ENCODE measurements around the gene PAPOLG. TPM values are rescaled to one million over a fixed set of nuclear protein-coding genes. Genes with fewer than 3 reads are reported as not detected.

The PAPOLG gene
- total and polyA plus RNA-seq, 2 of the 4 experiments (the other 2 are of a cell fraction): 3.5 to 12.4 TPM

DNA sequence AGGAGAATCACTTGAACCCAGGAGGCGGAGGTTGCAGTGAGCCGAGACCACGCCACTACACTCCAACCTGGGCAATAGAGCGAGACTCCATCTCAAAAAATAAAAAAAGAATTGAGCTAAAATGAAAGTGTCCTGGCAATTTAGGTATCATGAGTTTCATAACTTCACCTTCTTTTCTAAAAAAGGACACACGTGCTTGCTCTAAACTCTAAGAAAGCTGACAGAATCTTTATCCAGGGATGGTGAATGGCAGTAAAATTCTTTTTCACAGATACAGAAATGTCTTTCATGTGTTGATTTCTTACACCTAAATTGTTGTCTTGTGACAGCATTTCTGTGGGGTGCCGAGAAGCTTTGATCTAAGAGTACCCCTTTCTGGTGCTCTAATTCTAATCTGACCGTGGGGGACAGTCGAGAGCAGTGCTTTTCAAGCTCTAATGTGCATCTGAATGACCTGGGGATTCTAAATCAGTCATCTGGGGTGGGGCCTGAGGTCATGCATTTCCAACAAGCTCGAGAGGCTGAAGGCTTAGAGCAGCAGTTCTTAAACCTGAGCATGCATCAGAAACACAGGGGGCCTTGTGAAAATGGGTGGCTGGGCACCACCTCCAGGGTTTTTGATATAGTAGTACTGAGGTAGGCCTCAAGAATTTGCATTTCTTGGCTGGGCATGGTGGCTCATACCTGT, 83.2 kb downstream of the PAPOLG start:
- ATAC-seq (ENCODE audit: low read depth) (no peak), DNase-seq (no peak)
- no peaks in the 10 kb centered on the region for H3K9me1 ChIP-seq (ENCODE audit: insufficient read depth, low read length)
- CTCF ChIA-PET: interaction anchor here (1.6 kb wide), 1 partner anchor 9 kb away, joined by 3 read pairs; no protein-coding TSS in a partner anchor
- WGBS, 2 experiments (ENCODE audit: extremely low coverage in 2 of 2, insufficient read length in 1 of 2): 27% methylated on average over 2 of the region's 9 CpGs; no CpG with 5 or more reads in 1 of the 2 experiments
- H3K27me3 ChIP-seq (ENCODE audit: control insufficient read depth, insufficient read depth, low read length): peaks cover 19% of the 10 kb centered on the region
- no peak overlapping the region for H2BK20ac ChIP-seq (ENCODE audit: low read depth, low read length)
- intact Hi-C loops (cut with micrococcal nuclease) (no loop called here), dilution Hi-C loops (cut with HindIII; ENCODE audit: low sequenced_read_pairs, unreplicated experiment) (no loop called here), in situ Hi-C loops (cut with MboI; ENCODE audit: low sequenced_read_pairs) (no loop called here)
- H4K5ac ChIP-seq (ENCODE audit: low read depth, low read length): no peak overlapping the region
- H2AK9ac ChIP-seq (replicated peaks; ENCODE audit: low read depth, low read length, poor library complexity): no peak overlapping the region
- no peak overlapping the region for H3K27ac ChIP-seq (ENCODE audit: insufficient read depth, low read length)
- no peak overlapping the region for H4K91ac ChIP-seq (ENCODE audit: insufficient read depth, low read depth, low read length)
- no peaks in the 10 kb centered on the region for H3K79me1 ChIP-seq (ENCODE audit: low read depth in 1 of 2, low read length in 2 of 2)
- no peak overlapping the region for H3K56ac ChIP-seq (ENCODE audit: extremely low read depth, insufficient read depth, low read length)
- no peak overlapping the region for H3K9ac ChIP-seq (ENCODE audit: low read depth, low read length)
- no peak overlapping the region for H3K4me2 ChIP-seq (ENCODE audit: low read depth, low read length)
- H3K14ac ChIP-seq (replicated peaks; ENCODE audit: low read depth, low read length): no peak overlapping the region
- no peak overlapping the region for H4K8ac ChIP-seq (ENCODE audit: low read depth in 2 of 2, low read length in 2 of 2)
- H3K4me1 ChIP-seq (ENCODE audit: control insufficient read depth, insufficient read depth, low read length): no peaks in the 10 kb centered on the region
- H3K36me3 ChIP-seq (ENCODE audit: control insufficient read depth, insufficient read depth, low read length): no peaks in the 10 kb centered on the region
- H2AFZ ChIP-seq (replicated peaks; ENCODE audit: low read length, poor library complexity): no peak overlapping the region
- H2AK5ac ChIP-seq (ENCODE audit: low read depth, low read length): no peak overlapping the region
- H2BK120ac ChIP-seq (ENCODE audit: low read depth, low read length): no peak overlapping the region
- H2BK15ac ChIP-seq (ENCODE audit: low read depth, low read length): no peak overlapping the region
- no TSS peak for BruUV-seq (replicated peaks)
- no peak overlapping the region for H3K4me3 ChIP-seq (ENCODE audit: insufficient read depth, low read depth, low read length)
- no peaks in the 10 kb centered on the region for H4K20me1 ChIP-seq (ENCODE audit: insufficient read depth, low read length)
- H3K4ac ChIP-seq (ENCODE audit: low read depth, low read length): no peak overlapping the region
- H3K23ac ChIP-seq (ENCODE audit: low read depth, low read length): no peak overlapping the region
- H3K18ac ChIP-seq (ENCODE audit: low read depth, low read length): no peak overlapping the region
- TF ChIP-seq SMC3 (IDR thresholded peaks at IDR 0.05; ENCODE audit: low read depth, low read length): no peak
- no peak for TF ChIP-seq RFX5 (IDR thresholded peaks at IDR 0.05; ENCODE audit: low read depth, low read length)
- no peak for TF ChIP-seq CEBPB (IDR thresholded peaks at IDR 0.05; ENCODE audit: low read depth, low read length)
- TF ChIP-seq CHD1 (IDR thresholded peaks at IDR 0.05; ENCODE audit: low read depth, low read length): no peak
- no peak for TF ChIP-seq RAD21 (IDR thresholded peaks at IDR 0.05; ENCODE audit: low read length)
- TF ChIP-seq MXI1 (IDR thresholded peaks at IDR 0.05; ENCODE audit: borderline replicate concordance, low read depth, low read length): no peak
- POLR2A ChIA-PET (ENCODE audit: unreplicated experiment): no interaction called here
- no peak overlapping the region for H2BK5ac ChIP-seq (ENCODE audit: low read depth, low read length, poor library complexity, severe bottlenecking)
- no peaks in the 10 kb centered on the region for H3K9me3 ChIP-seq (ENCODE audit: control insufficient read depth, insufficient read depth, low read length)
